ENCODE results near the gene TUBB3. TPM values are rescaled to one million over a fixed set of nuclear protein-coding genes. Genes with fewer than 3 reads are reported as not detected.

Gene TUBB3
- total RNA-seq, 3 donors from 2014 or later, result 1.6 to 2.9 (median 1.8) TPM

DNA sequence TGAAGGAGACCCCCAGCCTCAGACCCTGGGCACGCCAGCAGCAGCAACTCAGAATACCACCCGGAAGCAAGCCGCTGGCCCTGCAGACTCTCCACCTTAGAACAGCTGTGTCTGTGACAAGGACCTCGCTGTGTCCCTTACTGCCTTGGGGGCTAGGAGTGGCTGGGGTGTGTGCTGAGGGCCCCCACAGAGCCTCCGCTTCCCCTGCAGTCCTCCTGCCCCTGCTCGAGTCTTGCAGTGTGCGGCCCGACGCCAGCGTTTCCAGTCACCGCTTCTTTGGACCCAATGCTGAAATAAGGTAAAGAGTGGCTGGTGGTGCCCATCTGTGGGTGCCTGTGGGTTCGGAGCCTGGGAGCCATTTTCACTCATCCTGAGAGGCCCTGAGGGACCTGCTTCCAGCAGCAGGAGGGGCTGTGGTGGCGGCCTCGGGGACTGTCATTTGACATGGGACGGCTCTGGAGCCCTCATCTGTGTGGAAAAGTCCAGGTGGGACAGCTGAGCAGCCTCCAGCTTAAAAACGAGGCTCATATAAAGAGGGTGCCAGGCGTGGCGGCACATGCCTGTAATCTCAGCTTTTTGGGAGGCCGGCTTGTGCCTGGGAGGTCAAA is 19.1 kb upstream of the TUBB3 start:
- Histone ChIP-seq H3K27me3 (no peaks in the 10 kb centered on the region), H3K4me1 (no peaks in the 10 kb centered on the region), H3K4me3 (no peak overlapping the region), H3K9me3 (no peaks in the 10 kb centered on the region), H3K27ac (no peak overlapping the region), H3K36me3 (no peaks in the 10 kb centered on the region)
- TF ChIP-seq CTCF (IDR thresholded peaks at IDR 0.05) (no peak), POLR2A (IDR thresholded peaks at IDR 0.05) (no peak), POLR2AphosphoS5 (IDR thresholded peaks at IDR 0.05) (no peak)
- intact Hi-C loops (cut with DNase I; ENCODE audit: low total_unique reads), result no loop called here
- no peak for DNase-seq (ENCODE audit: low spot score in 2 of 2)

- Histone ChIP-seq H3K4me1 (no peaks in the 10 kb centered on the region), H3K9me3 (no peaks in the 10 kb centered on the region), H3K36me3 (no peaks in the 10 kb centered on the region), H3K27ac (no peak overlapping the region), H3K27me3 (no peaks in the 10 kb centered on the region), H3K4me3 (no peak overlapping the region)
- no peak for DNase-seq (ENCODE audit: low spot score in 2 of 2)
- intact Hi-C loops (cut with DNase I; ENCODE audit: low total_unique reads), result no loop called here
- TF ChIP-seq POLR2AphosphoS5 (IDR thresholded peaks at IDR 0.05) (no peak), POLR2A (IDR thresholded peaks at IDR 0.05) (no peak), CTCF (IDR thresholded peaks at IDR 0.05) (no peak)
These were observed 18.3 kb upstream of the TUBB3 start for GRCh38 chr16:89904606-89905510.

DNA sequence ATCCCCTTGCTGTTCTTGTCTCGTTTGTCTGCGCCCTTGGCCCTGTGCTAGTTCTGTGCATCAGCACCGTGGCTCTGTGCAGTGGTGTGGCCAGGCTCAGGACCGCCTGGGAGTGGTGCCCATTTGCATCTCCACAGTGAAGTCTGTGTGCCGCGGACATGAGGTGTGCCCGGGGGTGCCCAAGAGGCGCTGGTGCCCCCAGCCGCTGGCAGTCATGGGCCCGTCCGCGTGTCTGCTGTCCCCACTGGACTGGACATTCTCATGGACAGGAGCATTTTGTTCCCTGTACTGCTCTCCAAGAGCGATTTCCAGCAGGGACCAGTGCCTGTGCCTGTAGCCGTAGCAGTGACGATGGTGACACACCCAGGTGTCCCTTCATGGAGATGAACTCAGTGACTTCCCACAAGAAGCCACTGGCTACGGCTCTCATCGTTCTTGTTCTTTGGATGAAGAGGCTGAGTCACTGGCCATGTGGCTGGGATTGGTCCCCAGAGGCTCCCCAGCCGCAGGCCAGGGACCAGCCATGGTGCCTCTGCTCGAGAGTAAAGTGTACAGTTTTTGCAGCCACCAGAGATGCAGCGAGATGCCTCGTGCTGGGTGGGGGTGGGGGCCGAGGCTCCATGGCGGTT is 17.5 kb upstream of the TUBB3 start:
- no peak for DNase-seq (ENCODE audit: low spot score in 2 of 2)
- H3K4me3 ChIP-seq, result no peak overlapping the region
- no peaks in the 10 kb centered on the region for H3K36me3 ChIP-seq

GRCh38 chr16:89906140-89907025 is 16.8 kb upstream of the TUBB3 start:
- TF ChIP-seq CTCF (IDR thresholded peaks at IDR 0.05), result no peak
- TF ChIP-seq POLR2A (IDR thresholded peaks at IDR 0.05), result no peak
- no peak for TF ChIP-seq POLR2AphosphoS5 (IDR thresholded peaks at IDR 0.05)
- Histone ChIP-seq H3K4me3 (no peak overlapping the region), H3K9me3 (no peaks in the 10 kb centered on the region), H3K27ac (no peak overlapping the region), H3K4me1 (no peaks in the 10 kb centered on the region), H3K27me3 (no peaks in the 10 kb centered on the region), H3K36me3 (no peaks in the 10 kb centered on the region)
- no peak for DNase-seq (ENCODE audit: low spot score in 2 of 2)
- intact Hi-C loops (cut with DNase I; ENCODE audit: low total_unique reads), result no loop called here

More for the DNA sequence above, 17.5 kb upstream of the TUBB3 start:
- intact Hi-C loops (cut with DNase I; ENCODE audit: low total_unique reads), result no loop called here
- no peak for TF ChIP-seq POLR2A (IDR thresholded peaks at IDR 0.05)
- no peak for TF ChIP-seq CTCF (IDR thresholded peaks at IDR 0.05)
- H3K27ac ChIP-seq, result no peak overlapping the region
- no peaks in the 10 kb centered on the region for H3K27me3 ChIP-seq
- no peaks in the 10 kb centered on the region for H3K9me3 ChIP-seq
- H3K4me1 ChIP-seq, result no peaks in the 10 kb centered on the region

Measured in breast epithelium (tissue), 4 donors.